Activated naive CD8-positive, alpha-beta T cell treated with anti-CD3 and anti-CD28 coated beads, Interleukin-2, amount 50 U/mL, for 24 hours (primary cell): ENCODE measurements around the gene KLHL30.
A peak's percentile ranks its signal among the peaks of the same experiment; 100 is the strongest.

Source experiments
- ATAC-seq: fragments of 150-1000 bp; cut with Tn5 transposase; one replicate; pipeline ENCODE4 v1.10.0; 2021
- DNase-seq: peaks from one replicate; pipeline ENCODE4 v3.0.0; 2021
- H3K27ac Mint-ChIP-seq: one replicate; pipeline ENCODE4 v1.8.0; 2021; ENCODE audit warnings: mild to moderate bottlenecking, mixed read lengths
- H3K27me3 Mint-ChIP-seq: one replicate; pipeline ENCODE4 v1.8.0; 2021; ENCODE audit warnings: mixed read lengths
- H3K36me3 Mint-ChIP-seq: one replicate; pipeline ENCODE4 v1.8.0; 2021; ENCODE audit warnings: low read depth, mixed read lengths
- H3K4me1 Mint-ChIP-seq: one replicate; pipeline ENCODE4 v1.8.0; 2021; ENCODE audit warnings: mixed read lengths
- H3K4me3 Mint-ChIP-seq: one replicate; pipeline ENCODE4 v1.8.0; 2021; ENCODE audit warnings: mild to moderate bottlenecking, moderate library complexity, mixed read lengths
- H3K9me3 Mint-ChIP-seq: one replicate; pipeline ENCODE4 v1.8.0; 2021; ENCODE audit warnings: mixed read lengths

The KLHL30 gene

GRCh38 chr2:238141541-238142318, 3.3 kb downstream of the KLHL30 start:
- Mint-ChIP-seq H3K4me1 (peaks cover 3% of the 10 kb centered on the region), H3K36me3 (no peaks in the 10 kb centered on the region), H3K4me3 (no peak overlapping the region), H3K27ac (no peak overlapping the region), H3K27me3 (no peaks in the 10 kb centered on the region), H3K9me3 (no peaks in the 10 kb centered on the region)
- no peak for ATAC-seq
- no peak for DNase-seq

GRCh38 chr2:238142382-238143205, 4.1 kb downstream of the KLHL30 start:
- DNase-seq (no peak), ATAC-seq (no peak)
- Mint-ChIP-seq H3K4me3 (no peak overlapping the region), H3K36me3 (no peaks in the 10 kb centered on the region), H3K27ac (no peak overlapping the region), H3K9me3 (no peaks in the 10 kb centered on the region), H3K4me1 (peaks cover 3% of the 10 kb centered on the region), H3K27me3 (no peaks in the 10 kb centered on the region)

GRCh38 chr2:238143239-238143951, 4.9 kb downstream of the KLHL30 start:
- Mint-ChIP-seq H3K9me3 (no peaks in the 10 kb centered on the region), H3K27ac (no peak overlapping the region), H3K4me3 (no peak overlapping the region), H3K4me1 (peaks cover 3% of the 10 kb centered on the region), H3K27me3 (no peaks in the 10 kb centered on the region), H3K36me3 (no peaks in the 10 kb centered on the region)
- DNase-seq (peak; percentile 26), ATAC-seq (no peak)

GRCh38 chr2:238144262-238144661, 5.8 kb downstream of the KLHL30 start:
- Mint-ChIP-seq H3K36me3 (no peaks in the 10 kb centered on the region), H3K4me1 (peaks cover 3% of the 10 kb centered on the region), H3K4me3 (no peak overlapping the region), H3K27me3 (no peaks in the 10 kb centered on the region), H3K9me3 (no peaks in the 10 kb centered on the region), H3K27ac (no peak overlapping the region)
- no peak for ATAC-seq
- no peak for DNase-seq

- Mint-ChIP-seq H3K4me1 (peaks cover 3% of the 10 kb centered on the region), H3K9me3 (no peaks in the 10 kb centered on the region), H3K36me3 (no peaks in the 10 kb centered on the region), H3K27ac (no peak overlapping the region), H3K27me3 (no peaks in the 10 kb centered on the region), H3K4me3 (no peak overlapping the region)
- ATAC-seq (no peak), DNase-seq (no peak)
Measured at GRCh38 chr2:238145046-238145445, 6.6 kb downstream of the KLHL30 start.

GRCh38 chr2:238145851-238146250, 7.4 kb downstream of the KLHL30 start:
- H3K27me3 Mint-ChIP-seq, result no peaks in the 10 kb centered on the region

GRCh38 chr2:238146884-238147544, 8.5 kb downstream of the KLHL30 start:
- Mint-ChIP-seq H3K4me1 (no peaks in the 10 kb centered on the region), H3K27me3 (no peaks in the 10 kb centered on the region), H3K36me3 (no peaks in the 10 kb centered on the region), H3K9me3 (no peaks in the 10 kb centered on the region), H3K27ac (no peak overlapping the region), H3K4me3 (no peak overlapping the region)
- no peak for ATAC-seq
- DNase-seq, result no peak

More at GRCh38 chr2:238145851-238146250, 7.4 kb downstream of the KLHL30 start:
- no peak for DNase-seq
- no peaks in the 10 kb centered on the region for H3K9me3 Mint-ChIP-seq
- no peak overlapping the region for H3K4me3 Mint-ChIP-seq
- no peak overlapping the region for H3K27ac Mint-ChIP-seq
- ATAC-seq, result no peak
- H3K36me3 Mint-ChIP-seq, result no peaks in the 10 kb centered on the region
- H3K4me1 Mint-ChIP-seq, result peaks cover 3% of the 10 kb centered on the region

- no peak overlapping the region for H3K4me3 Mint-ChIP-seq
- H3K9me3 Mint-ChIP-seq, result no peaks in the 10 kb centered on the region
- H3K4me1 Mint-ChIP-seq, result no peaks in the 10 kb centered on the region
Measured at GRCh38 chr2:238148981-238149380, 10.5 kb downstream of the KLHL30 start.

GRCh38 chr2:238149841-238150572, 11.5 kb downstream of the KLHL30 start:
- DNase-seq (no peak), ATAC-seq (no peak)
- Mint-ChIP-seq H3K36me3 (no peaks in the 10 kb centered on the region), H3K27me3 (no peaks in the 10 kb centered on the region), H3K4me3 (no peak overlapping the region), H3K4me1 (no peaks in the 10 kb centered on the region), H3K27ac (no peak overlapping the region), H3K9me3 (no peaks in the 10 kb centered on the region)

More at GRCh38 chr2:238148981-238149380, 10.5 kb downstream of the KLHL30 start:
- no peak for ATAC-seq
- H3K36me3 Mint-ChIP-seq, result no peaks in the 10 kb centered on the region
- H3K27me3 Mint-ChIP-seq, result no peaks in the 10 kb centered on the region
- no peak overlapping the region for H3K27ac Mint-ChIP-seq
- no peak for DNase-seq

GRCh38 chr2:238150686-238151085, 12.2 kb downstream of the KLHL30 start:
- H3K27me3 Mint-ChIP-seq, result no peaks in the 10 kb centered on the region
- no peaks in the 10 kb centered on the region for H3K4me1 Mint-ChIP-seq
- H3K4me3 Mint-ChIP-seq, result no peak overlapping the region
- H3K36me3 Mint-ChIP-seq, result no peaks in the 10 kb centered on the region
- H3K9me3 Mint-ChIP-seq, result no peaks in the 10 kb centered on the region
- DNase-seq (no peak), ATAC-seq (no peak)
- H3K27ac Mint-ChIP-seq, result no peak overlapping the region

- H3K36me3 Mint-ChIP-seq, result no peaks in the 10 kb centered on the region
- H3K9me3 Mint-ChIP-seq, result no peaks in the 10 kb centered on the region
- H3K4me3 Mint-ChIP-seq, result no peak overlapping the region
- no peaks in the 10 kb centered on the region for H3K4me1 Mint-ChIP-seq
- DNase-seq (no peak), ATAC-seq (no peak)
- no peaks in the 10 kb centered on the region for H3K27me3 Mint-ChIP-seq
- no peak overlapping the region for H3K27ac Mint-ChIP-seq
Measured at GRCh38 chr2:238151205-238151604, 12.7 kb downstream of the KLHL30 start.

GRCh38 chr2:238151628-238152235, 13.3 kb downstream of the KLHL30 start:
- DNase-seq (no peak), ATAC-seq (no peak)
- no peaks in the 10 kb centered on the region for H3K4me1 Mint-ChIP-seq
- H3K27ac Mint-ChIP-seq, result no peak overlapping the region
- no peaks in the 10 kb centered on the region for H3K9me3 Mint-ChIP-seq
- H3K36me3 Mint-ChIP-seq, result no peaks in the 10 kb centered on the region
- no peaks in the 10 kb centered on the region for H3K27me3 Mint-ChIP-seq
- no peak overlapping the region for H3K4me3 Mint-ChIP-seq

GRCh38 chr2:238152771-238153688, 14.6 kb downstream of the KLHL30 start:
- H3K27me3 Mint-ChIP-seq, result peaks cover 2% of the 10 kb centered on the region
- H3K4me1 Mint-ChIP-seq, result no peaks in the 10 kb centered on the region
- H3K27ac Mint-ChIP-seq, result no peak overlapping the region
- no peaks in the 10 kb centered on the region for H3K36me3 Mint-ChIP-seq
- H3K9me3 Mint-ChIP-seq, result no peaks in the 10 kb centered on the region
- no peak for ATAC-seq
- DNase-seq, result no peak
- H3K4me3 Mint-ChIP-seq, result no peak overlapping the region
